GM12872 (cell line): ENCODE data around the gene PHB1.

Source experiments
- TF ChIP-seq, protein P1 (sequence below): IDR thresholded peaks from 3 replicates; pipeline ENCODE4 v1.5.1; 2011; ENCODE audit warnings: low read depth, mild to moderate bottlenecking, low read length, moderate library complexity; ENCODE audit not compliant: insufficient read depth

Gene PHB1

DNA sequence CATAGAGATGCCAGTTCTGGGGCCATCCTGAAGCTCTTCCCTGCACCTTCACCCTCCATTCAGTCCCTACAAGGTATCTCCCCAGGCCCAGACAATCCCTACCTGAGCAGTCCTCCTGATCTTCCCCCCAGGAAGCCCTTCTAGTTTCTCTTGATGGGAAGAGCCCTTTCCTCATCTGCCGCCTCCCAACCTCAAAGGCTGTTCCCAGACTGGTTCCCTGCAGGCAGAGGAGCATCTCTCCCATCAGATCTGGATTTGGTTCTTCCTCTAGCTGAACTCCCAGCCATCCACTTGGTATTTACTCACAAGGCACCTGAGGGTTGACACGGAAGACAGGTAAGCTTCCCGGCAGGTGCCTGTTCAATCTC, 24.6 kb upstream of the PHB1 start:
- TF ChIP-seq, protein P1, sequence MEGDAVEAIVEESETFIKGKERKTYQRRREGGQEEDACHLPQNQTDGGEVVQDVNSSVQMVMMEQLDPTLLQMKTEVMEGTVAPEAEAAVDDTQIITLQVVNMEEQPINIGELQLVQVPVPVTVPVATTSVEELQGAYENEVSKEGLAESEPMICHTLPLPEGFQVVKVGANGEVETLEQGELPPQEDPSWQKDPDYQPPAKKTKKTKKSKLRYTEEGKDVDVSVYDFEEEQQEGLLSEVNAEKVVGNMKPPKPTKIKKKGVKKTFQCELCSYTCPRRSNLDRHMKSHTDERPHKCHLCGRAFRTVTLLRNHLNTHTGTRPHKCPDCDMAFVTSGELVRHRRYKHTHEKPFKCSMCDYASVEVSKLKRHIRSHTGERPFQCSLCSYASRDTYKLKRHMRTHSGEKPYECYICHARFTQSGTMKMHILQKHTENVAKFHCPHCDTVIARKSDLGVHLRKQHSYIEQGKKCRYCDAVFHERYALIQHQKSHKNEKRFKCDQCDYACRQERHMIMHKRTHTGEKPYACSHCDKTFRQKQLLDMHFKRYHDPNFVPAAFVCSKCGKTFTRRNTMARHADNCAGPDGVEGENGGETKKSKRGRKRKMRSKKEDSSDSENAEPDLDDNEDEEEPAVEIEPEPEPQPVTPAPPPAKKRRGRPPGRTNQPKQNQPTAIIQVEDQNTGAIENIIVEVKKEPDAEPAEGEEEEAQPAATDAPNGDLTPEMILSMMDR: no peak

DNA sequence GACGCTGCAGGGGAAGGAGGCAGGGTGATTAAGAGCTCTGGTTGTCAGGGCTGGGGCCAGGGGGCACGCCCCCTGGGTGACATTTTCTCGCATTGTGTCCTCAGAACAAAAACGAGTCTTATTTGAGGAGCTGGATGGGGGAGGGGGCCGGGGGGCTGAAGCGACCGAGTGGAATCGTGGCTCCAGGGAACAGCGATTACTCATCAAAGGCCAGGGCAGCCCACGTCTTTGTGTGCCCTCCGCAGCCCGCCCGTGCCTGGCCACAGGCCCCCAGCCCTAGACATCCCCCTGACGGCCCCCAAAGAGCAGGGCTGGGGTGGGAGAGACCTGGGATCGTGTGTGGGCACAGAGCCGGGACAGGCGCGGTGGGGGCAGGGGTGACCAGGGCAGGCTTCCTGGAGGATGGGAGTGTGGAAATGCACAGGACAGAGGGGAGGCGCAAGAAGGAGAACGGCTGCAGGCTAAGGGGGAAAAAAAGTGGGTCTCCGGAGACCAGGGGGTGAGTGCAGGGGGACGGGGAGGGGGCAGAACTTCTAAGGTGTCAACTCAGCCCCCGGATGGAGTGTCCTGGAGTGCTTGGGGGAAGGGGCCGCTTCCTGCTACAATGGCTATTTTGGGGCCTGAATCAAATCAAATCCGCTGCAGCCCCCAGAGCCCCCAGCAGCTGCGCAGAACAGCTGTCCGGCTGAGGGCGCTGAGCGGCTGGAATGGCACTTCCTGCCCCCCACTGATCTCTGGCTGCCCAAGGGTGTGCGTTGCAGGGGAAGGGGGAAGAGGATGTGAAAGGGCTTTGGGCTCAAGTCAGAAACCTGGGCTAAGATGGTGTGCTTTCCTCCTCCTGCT, 24.0 kb upstream of the PHB1 start:
- TF ChIP-seq, protein P1: 0 out of 3 replicates have a peak, but pooled peaks have one; percentile 12

DNA sequence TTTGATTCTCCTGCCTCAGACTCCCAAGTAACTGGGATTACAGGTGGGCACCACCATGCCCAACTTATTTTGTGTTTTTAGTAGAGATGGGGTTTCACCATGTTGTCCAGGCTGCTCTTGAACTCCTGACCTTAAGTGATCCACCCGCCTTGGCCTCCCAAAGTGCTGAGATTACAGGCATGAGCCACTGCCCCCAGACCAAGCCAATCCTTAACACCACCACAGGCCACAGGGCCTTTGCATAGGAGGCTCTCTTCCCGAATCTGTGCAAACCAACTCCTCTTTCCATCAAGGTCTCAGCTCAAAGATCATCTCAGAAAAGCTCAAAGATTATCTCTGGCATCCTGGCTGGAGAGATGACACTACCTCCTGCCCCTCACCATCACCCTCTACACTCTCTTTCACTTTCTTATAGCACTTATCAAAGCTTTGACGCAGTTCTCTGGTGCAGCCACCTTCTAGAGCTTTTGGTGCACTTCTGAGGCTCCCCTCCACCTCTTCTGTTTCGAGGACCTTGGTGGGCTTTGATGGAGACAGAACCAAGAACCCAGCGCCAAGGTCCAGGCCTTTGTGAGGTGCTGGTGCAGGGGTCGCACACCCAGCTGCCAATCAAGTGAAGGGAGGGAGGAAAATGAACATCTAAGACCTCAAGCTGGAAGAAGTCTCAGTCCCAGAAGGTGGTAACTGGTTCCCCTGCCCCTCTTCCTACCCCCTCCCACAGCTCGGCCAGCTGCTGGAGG, 23.2 kb upstream of the PHB1 start:
- TF ChIP-seq, protein P1: no peak

DNA sequence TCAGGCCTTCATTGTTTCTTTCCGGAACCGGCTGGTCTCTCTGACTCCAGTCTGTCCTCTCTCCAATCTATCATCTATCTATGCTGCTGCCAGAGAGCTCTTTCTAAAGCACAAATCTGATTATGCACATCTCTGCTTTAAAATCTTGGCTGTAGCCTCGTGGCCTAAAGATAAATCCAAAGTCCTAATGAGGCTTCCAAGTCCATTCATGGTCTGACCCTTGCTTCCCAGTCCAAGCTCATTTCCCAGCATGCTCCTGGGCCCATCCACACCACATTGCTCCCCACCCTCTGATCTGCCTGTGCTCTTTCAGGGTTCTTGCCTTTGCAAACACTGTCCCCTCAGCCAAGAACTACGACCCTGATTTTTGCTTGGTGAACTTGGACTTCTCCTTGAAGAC, 21.5 kb upstream of the PHB1 start:
- TF ChIP-seq, protein P1: no peak

DNA sequence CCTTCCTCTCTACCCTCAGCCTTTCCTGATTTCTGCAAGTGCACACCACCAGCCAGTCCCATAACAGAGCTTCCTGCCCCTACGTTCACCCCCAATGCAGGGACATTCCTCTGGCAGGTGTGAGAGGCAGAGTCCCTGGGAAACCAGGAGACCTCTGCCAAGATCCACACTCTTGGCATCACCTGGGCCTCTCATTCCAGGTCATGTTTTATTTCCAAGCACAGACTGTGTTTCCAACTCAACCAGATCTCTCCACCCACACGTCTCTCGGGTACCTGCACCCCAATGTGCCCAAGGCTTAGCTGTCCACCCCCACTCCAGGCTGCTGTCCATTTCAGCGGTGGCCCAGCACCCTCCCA, 21.0 kb upstream of the PHB1 start:
- TF ChIP-seq, protein P1: no peak

DNA sequence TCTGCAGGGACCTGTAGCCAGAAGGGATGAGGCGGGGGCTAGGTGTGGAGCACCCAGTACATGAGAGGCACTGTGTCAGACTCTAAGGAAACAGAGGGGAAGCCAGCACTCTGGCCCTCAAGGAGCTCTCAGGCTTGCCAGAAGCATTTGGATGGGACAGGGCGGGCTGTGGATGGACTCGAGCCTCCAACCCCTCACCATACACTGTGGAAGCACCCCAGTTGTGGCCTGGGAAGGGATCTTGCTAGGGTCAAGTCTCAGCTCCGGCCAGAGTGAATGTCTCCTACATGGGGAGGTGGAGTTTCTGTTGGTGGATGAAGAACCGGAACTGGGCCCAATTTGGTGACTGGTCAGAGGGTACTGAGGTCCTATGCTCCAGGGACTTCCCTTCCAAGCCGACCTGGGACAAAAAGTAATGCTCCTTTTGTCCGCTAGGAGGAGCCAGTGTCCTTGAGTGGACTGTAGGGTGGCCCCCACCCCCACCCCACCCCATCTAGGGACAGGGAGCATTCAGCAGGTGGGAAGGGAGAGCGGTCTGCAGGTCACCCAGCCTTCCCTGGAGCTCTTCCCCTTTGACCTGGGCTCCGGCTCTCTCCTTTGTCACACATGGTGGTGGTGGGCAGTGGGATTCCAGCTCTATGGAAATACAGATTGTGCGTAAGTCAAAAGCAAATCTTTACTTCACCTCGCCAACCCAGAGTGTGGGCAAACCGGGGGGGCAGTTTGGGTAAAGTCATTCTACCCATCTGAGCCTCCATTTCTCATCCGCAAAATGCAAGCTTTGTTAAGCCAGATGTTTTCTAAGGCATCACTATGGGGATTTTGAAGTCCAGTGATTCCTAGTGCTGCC, 20.4 kb upstream of the PHB1 start:
- TF ChIP-seq, protein P1: peak; percentile 84

DNA sequence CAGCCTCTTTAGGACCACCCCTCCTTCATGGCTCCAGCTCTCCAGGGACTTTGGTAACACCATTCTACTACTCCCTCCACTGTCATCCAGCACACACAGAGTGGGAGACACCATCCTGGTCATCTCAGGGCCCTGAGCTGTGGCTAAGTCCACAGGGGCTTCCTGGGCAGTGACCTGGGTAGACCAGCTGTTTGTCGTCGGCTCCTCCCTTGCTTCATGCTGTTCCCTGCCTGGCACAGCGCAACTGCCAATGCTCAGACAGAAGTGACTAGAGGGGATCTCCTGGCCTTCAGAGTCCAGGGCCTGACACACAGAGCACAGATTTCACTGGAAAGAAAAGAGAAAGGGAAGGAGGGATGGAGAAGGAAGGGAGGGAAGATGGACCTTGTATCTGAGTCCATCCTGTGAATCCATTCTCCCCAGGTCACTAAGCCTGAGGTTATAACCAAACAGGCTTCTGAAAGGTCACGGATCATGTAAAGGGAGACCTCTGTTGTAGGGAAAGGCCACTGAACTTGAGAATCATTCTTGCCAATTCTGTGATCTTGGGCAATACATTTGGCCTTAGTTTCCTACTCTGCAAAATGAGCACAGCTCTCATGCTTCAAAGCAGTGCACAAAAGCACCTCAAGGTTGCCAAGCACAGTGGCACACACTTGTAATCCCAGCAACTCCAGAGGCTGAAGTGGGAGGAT, 18.5 kb upstream of the PHB1 start:
- TF ChIP-seq, protein P1: no peak
